ENCODE measurements around the gene KDM4C. TPM values are rescaled to one million over a fixed set of nuclear protein-coding genes. Genes with fewer than 3 reads are reported as not detected.

KDM4C gene
- total and polyA plus RNA-seq, 2 donors (not counting 1 experiment from before 2014, with no cell fraction given), result 49.7 to 141 TPM

GRCh38 chr9:7205806-7206205 lies 448.0 kb downstream of the KDM4C start:
- Histone ChIP-seq H3K27ac (ENCODE audit: low read length in 2 of 2) (no peak overlapping the region), H3K4me3 (ENCODE audit: control extremely low read depth in 1 of 5, extremely low read depth in 1 of 5, insufficient read depth in 1 of 5, low read depth in 2 of 5, low read length in 4 of 5) (no peak overlapping the region), H3K9me3 (ENCODE audit: control extremely low read depth in 1 of 3, control insufficient read depth in 2 of 3, insufficient read depth in 1 of 3, low read length in 2 of 3) (no peaks in the 10 kb centered on the region), H4K20me1 (ENCODE audit: control insufficient read depth, insufficient read depth, low read length, poor library complexity, severe bottlenecking) (no peaks in the 10 kb centered on the region), H3K36me3 (replicated peaks in 1 of 2; ENCODE audit: control extremely low read depth in 1 of 2, control insufficient read depth in 1 of 2, extremely low read depth in 1 of 2, insufficient read depth in 2 of 2, low read length in 1 of 2) (no peaks in the 10 kb centered on the region), H3K4me1 (ENCODE audit: control insufficient read depth in 2 of 2, insufficient read depth in 2 of 2, low read length in 2 of 2) (no peaks in the 10 kb centered on the region), H3K27me3 (replicated peaks in 1 of 4; ENCODE audit: control extremely low read depth in 1 of 4, control insufficient read depth in 3 of 4, insufficient read depth in 4 of 4, low read length in 3 of 4) (no peaks in the 10 kb centered on the region), H3K9ac (ENCODE audit: low read length) (no peak overlapping the region), H3K4me2 (replicated peaks; ENCODE audit: low read depth, low read length, poor library complexity, severe bottlenecking) (no peak overlapping the region), H3K79me2 (ENCODE audit: control insufficient read depth, insufficient read depth, low read length) (no peaks in the 10 kb centered on the region), H2AFZ (ENCODE audit: insufficient read depth, low read depth, low read length, poor library complexity, severe bottlenecking) (no peak overlapping the region)
- ATAC-seq (ENCODE audit: low read depth) (no peak), DNase-seq (no peak)
- H3K27me3 Mint-ChIP-seq, result no peaks in the 10 kb centered on the region
- H3K4me1 Mint-ChIP-seq, result no peaks in the 10 kb centered on the region
- H3K27ac Mint-ChIP-seq, result no peak overlapping the region
- H3K4me3 Mint-ChIP-seq, result no peak overlapping the region
- intact Hi-C loops (cut with micrococcal nuclease), result no loop called here
- ChIA-PET POLR2A (no interaction called here), CTCF (interaction anchor here (0.6 kb wide), 1 partner anchor 119 kb away, joined by 3 read pairs; no protein-coding TSS in a partner anchor)
- WGBS (ENCODE audit: insufficient coverage), result 100% methylated on average over 1 of the region's 4 CpGs
- no peaks in the 10 kb centered on the region for H3K9me3 Mint-ChIP-seq (ENCODE audit: insufficient read depth)
- TF ChIP-seq EZH2 (IDR thresholded peaks at IDR 0.05; ENCODE audit: borderline replicate concordance, insufficient read depth, low read depth, low read length, poor library complexity, severe bottlenecking) (no peak), CTCF (IDR thresholded peaks at IDR 0.05) (no peak)

GRCh38 chr9:7206221-7206758 lies 448.5 kb downstream of the KDM4C start:
- no peaks in the 10 kb centered on the region for H3K9me3 Mint-ChIP-seq (ENCODE audit: insufficient read depth)
- POLR2A ChIA-PET, result no interaction called here
- H3K36me3 ChIP-seq (replicated peaks in 1 of 2; ENCODE audit: control extremely low read depth in 1 of 2, control insufficient read depth in 1 of 2, extremely low read depth in 1 of 2, insufficient read depth in 2 of 2, low read length in 1 of 2), result no peaks in the 10 kb centered on the region
- 94% methylated on average over 3 of the region's 6 CpGs for WGBS (ENCODE audit: insufficient coverage)
- H3K4me3 Mint-ChIP-seq, result no peak overlapping the region
- H3K27ac Mint-ChIP-seq, result no peak overlapping the region
- no peak overlapping the region for H3K4me2 ChIP-seq (replicated peaks; ENCODE audit: low read depth, low read length, poor library complexity, severe bottlenecking)
- no peak overlapping the region for H3K27ac ChIP-seq (ENCODE audit: low read length in 2 of 2)
- no peak overlapping the region for H2AFZ ChIP-seq (ENCODE audit: insufficient read depth, low read depth, low read length, poor library complexity, severe bottlenecking)
- ATAC-seq (ENCODE audit: low read depth) (no peak), DNase-seq (no peak)
- intact Hi-C loops (cut with micrococcal nuclease), result no loop called here
- no peaks in the 10 kb centered on the region for H3K27me3 ChIP-seq (replicated peaks in 1 of 4; ENCODE audit: control extremely low read depth in 1 of 4, control insufficient read depth in 3 of 4, insufficient read depth in 4 of 4, low read length in 3 of 4)
- no peaks in the 10 kb centered on the region for H4K20me1 ChIP-seq (ENCODE audit: control insufficient read depth, insufficient read depth, low read length, poor library complexity, severe bottlenecking)
- no peaks in the 10 kb centered on the region for H3K79me2 ChIP-seq (ENCODE audit: control insufficient read depth, insufficient read depth, low read length)
- no peaks in the 10 kb centered on the region for H3K27me3 Mint-ChIP-seq
- CTCF ChIA-PET, result interaction anchor here (0.6 kb wide), 1 partner anchor 120 kb away, joined by 3 read pairs; no protein-coding TSS in a partner anchor
- H3K4me1 ChIP-seq (ENCODE audit: control insufficient read depth in 2 of 2, insufficient read depth in 2 of 2, low read length in 2 of 2), result no peaks in the 10 kb centered on the region
- no peak overlapping the region for H3K4me3 ChIP-seq (ENCODE audit: control extremely low read depth in 1 of 5, extremely low read depth in 1 of 5, insufficient read depth in 1 of 5, low read depth in 2 of 5, low read length in 4 of 5)
- no peak for TF ChIP-seq EZH2 (IDR thresholded peaks at IDR 0.05; ENCODE audit: borderline replicate concordance, insufficient read depth, low read depth, low read length, poor library complexity, severe bottlenecking)
- TF ChIP-seq CTCF (IDR thresholded peaks at IDR 0.05), result no peak
- H3K4me1 Mint-ChIP-seq, result no peaks in the 10 kb centered on the region
- H3K9me3 ChIP-seq (ENCODE audit: control extremely low read depth in 1 of 3, control insufficient read depth in 2 of 3, insufficient read depth in 1 of 3, low read length in 2 of 3), result no peaks in the 10 kb centered on the region
- H3K9ac ChIP-seq (ENCODE audit: low read length), result no peak overlapping the region
